HG03520 (cell line): ENCODE results near the gene ACBD4.
A peak's percentile ranks its signal among the peaks of the same experiment; 100 is the strongest.

ENCODE experiments used
- ATAC-seq: cut with Tn5 transposase; IDR thresholded peaks from one replicate; pipeline ENCODE4 v1.9.1; 2021; ENCODE audit warnings: mild to moderate bottlenecking, moderate library complexity; ENCODE audit not compliant: unreplicated experiment

Gene ACBD4

GRCh38 chr17:45149669-45150664, 14.5 kb downstream of the ACBD4 start:
- ATAC-seq = no peak

DNA sequence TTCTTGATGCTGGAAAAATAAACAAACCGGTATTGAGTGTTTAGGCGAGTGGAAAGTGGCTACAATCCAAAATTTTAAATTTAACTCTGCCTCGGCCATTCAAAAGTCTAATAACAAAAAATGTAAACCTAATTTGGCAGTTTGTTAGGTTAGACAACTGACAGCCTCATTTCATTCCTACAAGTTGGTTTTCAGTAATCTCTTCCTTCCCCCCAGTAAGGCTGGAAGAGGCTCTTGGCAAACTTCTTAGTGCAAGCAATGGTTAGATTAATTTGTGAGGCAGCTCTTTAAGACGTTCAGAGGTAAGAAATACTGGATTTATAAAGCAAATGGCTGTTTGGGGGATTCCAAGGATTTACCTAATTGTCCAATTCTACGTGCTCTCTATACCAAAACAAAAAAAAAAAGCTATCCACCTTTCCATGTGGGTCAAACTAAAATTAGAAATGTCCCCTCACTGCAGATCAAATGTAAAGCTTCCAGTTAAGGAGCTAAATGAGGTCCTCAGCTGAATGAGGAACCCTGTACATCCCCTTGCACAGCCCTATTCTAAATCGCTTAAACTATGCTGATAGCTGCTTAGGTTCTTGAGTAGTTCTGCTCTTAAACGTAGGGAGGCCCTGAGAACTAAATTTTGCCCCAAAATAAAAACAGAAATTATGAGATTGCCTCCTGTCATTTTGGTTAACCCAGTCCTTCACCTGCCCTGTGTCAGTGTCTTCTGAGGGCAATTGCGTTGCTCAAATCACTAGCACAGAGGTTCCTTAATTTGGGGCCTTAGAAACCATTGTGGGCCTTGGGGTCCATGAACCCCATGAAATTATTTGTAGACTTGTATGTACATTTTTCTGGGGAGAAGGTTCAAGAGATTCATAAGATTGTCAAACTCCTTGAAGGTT, 15.7 kb downstream of the ACBD4 start:
- ATAC-seq = no peak

DNA sequence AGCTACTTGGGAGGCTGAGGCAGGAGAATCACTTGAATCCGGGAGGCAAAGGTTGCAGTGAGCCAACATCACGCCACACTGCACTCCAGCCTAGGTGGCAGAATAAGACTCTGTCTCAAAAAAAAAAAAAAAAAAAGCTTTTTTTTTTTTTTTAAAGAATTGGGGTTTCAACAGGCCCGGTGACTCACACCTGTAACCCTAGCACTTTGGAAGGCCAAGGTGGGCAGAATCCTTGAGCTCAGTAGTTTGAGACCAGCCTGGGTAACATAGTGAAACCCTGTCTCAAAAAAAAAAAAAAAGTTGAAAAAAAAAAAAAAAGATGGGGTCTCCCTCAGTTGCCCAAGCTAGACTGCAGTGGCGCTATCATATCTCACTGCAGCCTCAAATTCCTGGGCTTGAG, 19.5 kb downstream of the ACBD4 start:
- no peak for ATAC-seq

- ATAC-seq = no peak
Measured at GRCh38 chr17:45155483-45155882, 20.0 kb downstream of the ACBD4 start.

- no peak for ATAC-seq
Measured at GRCh38 chr17:45156242-45156641, 20.8 kb downstream of the ACBD4 start.

DNA sequence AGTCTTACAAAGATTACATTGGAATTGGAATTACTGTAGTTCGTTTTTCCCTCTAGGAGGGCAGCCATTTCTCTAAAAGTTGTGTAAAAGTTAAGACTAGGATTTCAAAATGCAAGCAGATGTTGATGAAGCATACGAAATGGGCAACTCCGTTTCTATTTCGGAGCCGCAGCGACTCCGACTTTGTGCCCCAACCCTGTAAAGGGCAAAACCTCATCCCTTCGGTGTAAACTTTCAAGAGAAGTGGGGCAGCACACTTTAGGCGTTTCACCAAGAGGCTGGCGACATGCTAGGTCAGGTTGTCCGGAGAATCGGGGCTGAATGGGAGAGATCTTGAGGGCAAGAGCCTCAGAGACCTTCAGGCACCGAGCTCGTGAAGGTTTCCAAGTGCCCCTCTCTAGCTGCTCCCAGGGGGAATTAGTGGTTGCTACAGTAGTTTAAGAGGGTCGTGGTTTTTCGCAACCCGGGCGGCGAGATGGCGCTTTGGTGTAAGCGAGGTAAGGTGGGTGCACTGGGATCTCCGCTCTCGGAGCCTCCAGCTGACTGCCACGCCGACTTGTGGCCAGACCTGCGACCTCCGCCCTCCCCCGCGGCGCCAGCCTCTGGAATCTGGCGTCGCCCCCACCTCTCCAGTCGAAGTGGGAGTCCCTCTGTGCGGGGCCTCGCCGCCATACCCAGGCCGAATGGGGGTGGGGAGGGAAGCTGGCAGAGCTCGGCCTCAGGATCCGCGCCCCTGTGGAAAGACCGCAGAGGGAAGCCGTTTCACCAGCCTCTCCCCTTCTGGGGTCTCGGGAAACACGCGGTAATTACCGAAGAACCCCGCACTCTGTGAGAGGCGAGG, 25.2 kb downstream of the ACBD4 start:
- peak; percentile 13 for ATAC-seq

DNA sequence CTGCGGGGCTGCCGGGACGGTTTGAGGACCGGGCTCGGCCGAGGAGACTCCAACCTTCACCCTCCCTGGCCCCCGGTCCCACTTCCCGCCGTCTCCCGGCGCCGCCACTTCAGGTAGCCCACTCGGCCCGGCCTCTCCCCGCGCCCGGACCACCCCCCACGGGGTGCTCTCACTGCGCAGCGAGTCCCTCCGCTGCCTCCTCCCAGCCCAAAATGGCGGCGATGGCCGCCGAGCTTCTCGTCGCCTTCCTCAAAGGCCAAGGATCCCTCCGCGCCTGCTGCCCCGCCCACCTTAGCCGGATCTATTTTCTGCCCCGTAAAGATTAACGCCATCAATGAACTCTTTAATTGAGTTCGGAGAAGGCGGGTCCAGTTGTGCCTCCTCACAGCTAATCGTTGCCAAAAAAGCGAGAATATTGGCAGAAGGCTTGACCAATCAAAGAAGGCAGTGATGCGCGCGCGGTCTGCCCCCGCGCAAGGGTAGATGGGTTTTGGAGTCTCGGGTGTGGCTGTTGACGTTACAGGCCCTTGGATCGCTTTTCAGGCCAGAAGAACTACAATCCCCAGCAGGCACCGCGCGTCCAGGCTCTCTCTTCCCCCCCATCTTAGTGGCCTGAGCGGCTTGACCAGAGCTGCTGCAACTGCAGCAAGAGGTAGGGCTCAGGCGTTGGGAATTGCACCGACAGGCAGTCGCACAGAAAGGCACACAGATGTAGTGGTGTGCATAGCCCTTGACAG, 26.0 kb downstream of the ACBD4 start, which contains the start of gene HEXIM2:
Gene HEXIM2, plus strand, starts transcription at position 588 of the 737 bp plus-strand sequence. CDS start 919 bp downstream, outside the sequence.
- ATAC-seq = peak; percentile 85

GRCh38 chr17:45162025-45162687, 26.7 kb downstream of the ACBD4 start:
- no peak for ATAC-seq

DNA sequence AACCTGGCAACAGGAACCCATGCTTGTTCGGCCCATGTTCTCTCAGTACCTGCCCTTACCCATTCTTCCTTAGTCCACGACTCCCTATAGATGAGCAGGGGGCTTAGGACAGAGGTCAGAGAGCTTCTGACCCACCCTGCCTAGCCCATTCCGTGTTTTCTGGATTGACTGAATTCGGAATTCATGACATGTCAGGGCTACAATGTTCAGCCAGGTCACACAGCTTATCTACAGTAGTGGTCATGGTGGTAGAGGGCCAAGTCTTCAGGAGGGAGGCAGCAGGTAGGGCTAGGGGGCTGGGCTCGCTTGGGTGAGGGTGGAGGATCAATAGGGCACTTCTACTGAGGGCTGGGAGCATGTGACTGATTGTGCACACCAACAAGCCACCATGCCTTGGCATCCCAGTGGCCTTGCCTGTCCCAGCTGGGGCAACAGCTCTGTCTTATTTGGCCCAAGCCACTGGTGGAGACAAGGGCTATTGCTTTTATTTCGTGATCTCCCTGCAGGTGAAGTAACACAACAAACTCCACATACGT, 29.3 kb downstream of the ACBD4 start:
- ATAC-seq = no peak

DNA sequence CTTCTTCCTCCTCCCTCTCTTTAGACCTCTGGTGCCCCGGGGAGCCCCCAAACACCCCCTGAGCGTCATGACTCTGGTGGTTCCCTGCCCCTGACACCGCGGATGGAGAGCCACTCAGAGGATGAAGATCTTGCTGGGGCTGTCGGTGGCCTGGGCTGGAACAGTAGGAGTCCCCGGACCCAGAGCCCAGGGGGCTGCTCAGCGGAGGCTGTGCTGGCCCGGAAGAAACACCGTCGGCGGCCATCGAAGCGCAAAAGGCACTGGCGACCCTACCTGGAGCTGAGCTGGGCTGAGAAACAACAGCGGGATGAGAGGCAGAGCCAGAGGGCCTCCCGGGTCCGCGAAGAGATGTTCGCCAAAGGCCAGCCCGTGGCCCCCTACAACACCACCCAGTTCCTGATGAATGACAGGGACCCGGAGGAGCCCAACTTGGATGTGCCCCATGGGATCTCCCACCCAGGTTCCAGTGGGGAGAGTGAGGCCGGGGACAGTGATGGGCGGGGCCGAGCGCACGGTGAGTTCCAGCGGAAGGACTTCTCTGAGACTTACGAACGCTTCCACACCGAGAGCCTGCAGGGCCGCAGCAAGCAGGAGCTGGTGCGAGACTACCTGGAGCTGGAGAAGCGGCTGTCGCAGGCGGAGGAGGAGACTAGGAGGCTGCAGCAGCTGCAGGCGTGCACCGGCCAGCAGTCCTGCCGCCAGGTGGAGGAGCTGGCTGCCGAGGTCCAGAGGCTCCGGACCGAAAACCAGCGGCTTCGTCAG, 33.7 kb downstream of the ACBD4 start:
- ATAC-seq = no peak

- no peak for ATAC-seq
Measured at GRCh38 chr17:45170280-45170930, 34.9 kb downstream of the ACBD4 start.

DNA sequence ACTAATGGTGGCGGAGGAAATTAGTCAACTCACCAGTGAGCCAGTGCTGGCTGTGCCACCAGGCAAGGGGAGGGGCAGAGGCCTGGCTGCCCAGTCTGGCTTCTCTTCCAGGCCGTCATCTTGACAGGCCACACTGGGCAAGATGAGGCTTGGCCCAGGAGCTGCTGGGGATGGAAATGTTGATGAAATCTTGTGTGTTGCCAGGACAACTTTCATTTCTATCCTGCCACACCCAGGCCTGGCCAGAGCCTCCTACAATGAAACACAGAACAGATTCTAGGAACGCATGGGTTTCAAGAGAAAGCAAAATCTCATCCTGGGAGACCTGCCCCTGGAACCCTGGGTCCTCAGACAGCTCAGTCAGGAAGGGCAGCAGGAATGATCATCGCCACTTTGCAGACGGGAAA, 35.4 kb downstream of the ACBD4 start:
- ATAC-seq = no peak

GRCh38 chr17:45171338-45172231, 36.1 kb downstream of the ACBD4 start:
- ATAC-seq = no peak

- no peak for ATAC-seq
Measured at GRCh38 chr17:45172232-45172540, 36.7 kb downstream of the ACBD4 start.

- no peak for ATAC-seq
Measured at GRCh38 chr17:45172541-45173286, 37.2 kb downstream of the ACBD4 start.

DNA sequence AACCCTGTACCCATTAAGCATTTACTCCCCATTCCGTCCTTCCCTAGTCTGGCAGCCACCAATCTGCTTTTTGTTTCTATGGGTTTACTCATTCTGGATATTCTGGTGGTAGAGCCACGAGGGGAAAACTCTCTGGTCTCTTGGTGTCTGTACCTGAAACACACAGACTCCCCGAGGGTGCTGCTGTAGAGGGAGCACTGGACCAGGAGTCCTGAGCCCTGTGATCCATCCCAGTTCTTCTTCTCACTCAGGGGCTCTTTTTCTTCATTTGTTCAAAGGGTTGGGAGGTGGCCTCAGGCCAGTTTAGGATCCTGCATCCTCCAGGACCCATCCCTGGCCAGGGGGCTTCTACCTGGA, 40.2 kb downstream of the ACBD4 start:
- no peak for ATAC-seq
